Neural cell (in vitro differentiated cells): ENCODE measurements around the gene UNC5C. TPM values are rescaled to one million over a fixed set of nuclear protein-coding genes. Genes with fewer than 3 reads are reported as not detected.

ENCODE experiments used
- H2AFZ ChIP-seq: fragments of 200-600, 300-800 bp; sonication (generic), shearing (Covaris generic); 2 replicates; pipeline ENCODE4 v1.6.0; 2014; ENCODE audit warnings: low read depth, mild to moderate bottlenecking, antibody characterized with exemption, low read length, moderate library complexity
- H3F3A ChIP-seq: fragments of 200-600 bp; shearing (Covaris generic); 2 replicates; pipeline ENCODE4 v1.6.1; 2016; ENCODE audit warnings: mild to moderate bottlenecking, moderate library complexity, mixed read lengths, antibody characterized with exemption, low read length; ENCODE audit not compliant: insufficient read depth, poor library complexity, severe bottlenecking
- H3K27ac ChIP-seq: fragments of 200-600, 300-800 bp; sonication (generic), shearing (Covaris generic); 2 replicates; pipeline ENCODE4 v1.5.1; 2014; ENCODE audit warnings: mild to moderate bottlenecking, low read length, moderate library complexity
- H3K27me3 ChIP-seq: fragments of 300-800, 200-600 bp; sonication (generic), shearing (Covaris generic); 2 replicates; pipeline ENCODE4 v1.6.0; 2014; ENCODE audit warnings: mild to moderate bottlenecking, low read depth, low read length, moderate library complexity; ENCODE audit not compliant: insufficient read depth
- H3K36me3 ChIP-seq: fragments of 300-800, 200-600 bp; sonication (generic), shearing (Covaris generic); 2 replicates; pipeline ENCODE4 v1.5.1; 2014; ENCODE audit warnings: mild to moderate bottlenecking, antibody characterized with exemption, low read length, moderate library complexity; ENCODE audit not compliant: insufficient read depth
- H3K4me2 ChIP-seq: fragments of 300-800, 200-600 bp; sonication (generic), shearing (Covaris generic); 2 replicates; pipeline ENCODE4 v1.6.0; 2014; ENCODE audit warnings: mild to moderate bottlenecking, low read length
- H3K4me3 ChIP-seq: fragments of 300-800, 200-600 bp; sonication (generic), shearing (Covaris generic); 2 replicates; pipeline ENCODE4 v1.5.1; 2014; ENCODE audit warnings: mild to moderate bottlenecking, low read length, moderate library complexity
- H3K79me2 ChIP-seq: fragments of 200-600 bp; shearing (Covaris generic); replicated peaks from 2 replicates; pipeline ENCODE4 v1.6.0; 2014; ENCODE audit warnings: mild to moderate bottlenecking, low read length, moderate library complexity; ENCODE audit not compliant: insufficient read depth
- H3K9ac ChIP-seq: fragments of 300-800, 200-600 bp; sonication (generic), shearing (Covaris generic); 2 replicates; pipeline ENCODE4 v1.6.1; 2016; ENCODE audit warnings: mild to moderate bottlenecking, low read length, mixed read lengths
- H3K9me2 ChIP-seq: fragments of 200-600 bp; shearing (Covaris generic); 2 replicates; pipeline ENCODE4 v1.6.1; 2016; ENCODE audit warnings: mild to moderate bottlenecking, low read length, mixed read lengths; ENCODE audit not compliant: insufficient read depth
- H3K9me3 ChIP-seq: fragments of 200-600, 300-800 bp; sonication (generic), shearing (Covaris generic); 2 replicates; pipeline ENCODE4 v1.6.1; 2016; ENCODE audit warnings: mild to moderate bottlenecking, mixed run types, low read length, moderate library complexity, mixed read lengths
- H4K20me1 ChIP-seq: fragments of 200-600 bp; shearing (Covaris generic); 2 replicates; pipeline ENCODE4 v1.6.1; 2016; ENCODE audit warnings: mild to moderate bottlenecking, mixed run types; ENCODE audit not compliant: insufficient read depth
- EP300 ChIP-seq: fragments of 450-650 bp; conservative IDR thresholded peaks from 2 replicates; pipeline ENCODE4 v1.6.1; 2014; ENCODE audit warnings: antibody characterized with exemption, mild to moderate bottlenecking, moderate library complexity; ENCODE audit not compliant: poor library complexity, severe bottlenecking
- EZH2 ChIP-seq: fragments of 200-600, 300-800 bp; shearing (Covaris generic), sonication (generic); IDR thresholded peaks from 2 replicates; pipeline ENCODE4 v1.6.1; 2014; ENCODE audit warnings: antibody characterized with exemption, low read length, borderline replicate concordance, mild to moderate bottlenecking; ENCODE audit not compliant: insufficient read depth, poor library complexity, severe bottlenecking
- MXI1 ChIP-seq: fragments of 450-650 bp; conservative IDR thresholded peaks from 2 replicates; pipeline ENCODE4 v1.6.1; 2014; ENCODE audit warnings: antibody characterized with exemption, mild to moderate bottlenecking; ENCODE audit not compliant: poor library complexity, severe bottlenecking
- POLR2AphosphoS5 ChIP-seq: IDR thresholded peaks from 2 replicates; pipeline ENCODE4 v1.6.1; 2012
- RAD21 ChIP-seq: fragments of 450-650 bp; conservative IDR thresholded peaks from 2 replicates; pipeline ENCODE4 v1.6.1; 2014; ENCODE audit warnings: antibody characterized with exemption, mild to moderate bottlenecking, moderate library complexity
- SMC3 ChIP-seq: fragments of 450-650 bp; conservative IDR thresholded peaks from 2 replicates; pipeline ENCODE4 v1.6.1; 2014; ENCODE audit warnings: antibody characterized with exemption, mild to moderate bottlenecking, moderate library complexity; ENCODE audit not compliant: poor library complexity
- TAF1 ChIP-seq: IDR thresholded peaks from 2 replicates; pipeline ENCODE4 v1.6.1; 2012; ENCODE audit warnings: low read depth
- polyA plus RNA-seq: library from polyadenylated mRNA; depleted of rRNA; stranded (reverse); fragments of >200 nt; gene quantifications from 2 replicates; pipeline ENCODE4 v1.2.3, GENCODE V29; 2014
- TF ChIP-seq, protein P1 (sequence below): IDR thresholded peaks from 2 replicates; pipeline ENCODE4 v1.6.1; 2012; ENCODE audit warnings: borderline replicate concordance
- TF ChIP-seq, protein P2 (sequence below): fragments of 450-650 bp; IDR thresholded peaks from 2 replicates; pipeline ENCODE4 v1.5.1; 2014; ENCODE audit warnings: antibody characterized with exemption, mild to moderate bottlenecking, moderate library complexity; ENCODE audit not compliant: poor library complexity, severe bottlenecking

The UNC5C gene
- polyA plus RNA-seq, 1 donor from 2014 or later = 0.56 TPM

DNA sequence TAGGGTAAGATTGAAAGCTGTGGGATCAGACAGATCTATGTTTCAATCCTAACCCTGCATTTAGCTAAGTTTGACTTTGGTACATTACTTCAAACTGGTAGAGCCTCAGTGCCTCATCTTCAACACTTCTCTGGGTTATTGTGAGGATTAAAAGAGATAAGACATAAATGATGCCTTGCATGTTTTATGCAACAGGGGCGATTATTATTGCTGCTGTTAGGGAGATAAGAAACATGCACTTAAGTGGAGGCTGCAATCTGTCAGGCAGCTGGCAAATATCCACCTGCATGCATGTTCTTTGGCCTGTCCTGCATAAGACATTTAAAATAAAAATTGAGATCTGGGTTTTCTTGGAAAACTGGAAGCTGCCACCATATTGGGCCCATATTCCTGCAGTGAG is 24.6 kb downstream of the UNC5C start:
- Histone ChIP-seq H3K9me2 (no peaks in the 10 kb centered on the region), H2AFZ (no peak overlapping the region), H3K9ac (no peak overlapping the region), H3K9me3 (no peaks in the 10 kb centered on the region), H3K27me3 (peaks cover 10% of the 10 kb centered on the region), H4K20me1 (no peaks in the 10 kb centered on the region), H3K4me3 (no peak overlapping the region), H3K79me2 (no peaks in the 10 kb centered on the region), H3K27ac (no peak overlapping the region), H3K36me3 (no peaks in the 10 kb centered on the region), H3K4me2 (no peak overlapping the region), H3F3A (no peaks in the 10 kb centered on the region)
- TF ChIP-seq, protein P1, sequence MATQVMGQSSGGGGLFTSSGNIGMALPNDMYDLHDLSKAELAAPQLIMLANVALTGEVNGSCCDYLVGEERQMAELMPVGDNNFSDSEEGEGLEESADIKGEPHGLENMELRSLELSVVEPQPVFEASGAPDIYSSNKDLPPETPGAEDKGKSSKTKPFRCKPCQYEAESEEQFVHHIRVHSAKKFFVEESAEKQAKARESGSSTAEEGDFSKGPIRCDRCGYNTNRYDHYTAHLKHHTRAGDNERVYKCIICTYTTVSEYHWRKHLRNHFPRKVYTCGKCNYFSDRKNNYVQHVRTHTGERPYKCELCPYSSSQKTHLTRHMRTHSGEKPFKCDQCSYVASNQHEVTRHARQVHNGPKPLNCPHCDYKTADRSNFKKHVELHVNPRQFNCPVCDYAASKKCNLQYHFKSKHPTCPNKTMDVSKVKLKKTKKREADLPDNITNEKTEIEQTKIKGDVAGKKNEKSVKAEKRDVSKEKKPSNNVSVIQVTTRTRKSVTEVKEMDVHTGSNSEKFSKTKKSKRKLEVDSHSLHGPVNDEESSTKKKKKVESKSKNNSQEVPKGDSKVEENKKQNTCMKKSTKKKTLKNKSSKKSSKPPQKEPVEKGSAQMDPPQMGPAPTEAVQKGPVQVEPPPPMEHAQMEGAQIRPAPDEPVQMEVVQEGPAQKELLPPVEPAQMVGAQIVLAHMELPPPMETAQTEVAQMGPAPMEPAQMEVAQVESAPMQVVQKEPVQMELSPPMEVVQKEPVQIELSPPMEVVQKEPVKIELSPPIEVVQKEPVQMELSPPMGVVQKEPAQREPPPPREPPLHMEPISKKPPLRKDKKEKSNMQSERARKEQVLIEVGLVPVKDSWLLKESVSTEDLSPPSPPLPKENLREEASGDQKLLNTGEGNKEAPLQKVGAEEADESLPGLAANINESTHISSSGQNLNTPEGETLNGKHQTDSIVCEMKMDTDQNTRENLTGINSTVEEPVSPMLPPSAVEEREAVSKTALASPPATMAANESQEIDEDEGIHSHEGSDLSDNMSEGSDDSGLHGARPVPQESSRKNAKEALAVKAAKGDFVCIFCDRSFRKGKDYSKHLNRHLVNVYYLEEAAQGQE = no peak
- TF ChIP-seq RAD21 = no peak
- no peak for TF ChIP-seq POLR2AphosphoS5
- no peak for TF ChIP-seq EP300
- no peak for TF ChIP-seq SMC3
- TF ChIP-seq EZH2 = no peak
- no peak for TF ChIP-seq MXI1

DNA sequence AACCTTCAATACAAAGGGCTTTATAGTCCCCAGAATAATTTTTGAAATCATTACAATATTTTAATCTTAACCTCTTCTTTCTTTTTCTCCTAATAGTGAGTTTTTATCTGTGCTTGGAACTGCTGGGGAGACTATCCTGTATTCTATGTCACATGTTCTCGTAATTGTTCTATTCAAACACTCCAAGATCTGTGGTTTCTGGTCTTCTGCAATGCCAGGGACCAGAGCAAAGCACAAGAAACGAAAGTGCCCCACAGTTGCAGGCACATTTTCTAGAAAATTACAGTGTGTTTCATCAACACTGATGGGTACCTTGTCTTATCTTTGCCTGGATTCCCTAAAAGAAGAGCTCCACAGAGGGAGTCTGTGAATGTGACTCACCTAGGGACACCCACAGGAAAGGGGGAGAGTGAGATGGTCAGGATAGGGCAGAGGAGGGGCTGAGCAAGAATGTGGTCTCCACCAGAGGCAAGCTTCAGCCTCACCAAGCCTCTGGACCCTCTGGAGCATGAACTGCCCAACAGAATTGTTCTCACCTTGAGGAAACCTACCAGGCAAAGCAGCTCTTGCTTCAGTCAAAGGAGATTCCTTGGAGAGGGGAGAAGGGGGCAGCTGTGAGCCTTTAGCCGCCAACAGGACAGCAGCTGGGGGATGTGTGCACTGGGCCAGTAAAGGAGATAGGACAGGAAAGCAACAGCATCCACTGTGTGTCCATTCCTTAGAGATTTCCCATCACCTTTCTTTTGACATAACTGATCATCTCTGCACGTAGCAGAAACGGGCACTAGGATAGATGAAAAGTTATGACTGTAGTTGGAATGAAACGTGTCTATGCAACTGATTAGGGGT is 25.9 kb downstream of the UNC5C start:
- no peak overlapping the region for H3K4me3 ChIP-seq
- H3K27me3 ChIP-seq = peaks cover 5% of the 10 kb centered on the region

More for the DNA sequence above, 25.9 kb downstream of the UNC5C start:
- Histone ChIP-seq H3K9ac (no peak overlapping the region), H3K4me2 (no peak overlapping the region), H3K79me2 (no peaks in the 10 kb centered on the region), H4K20me1 (no peaks in the 10 kb centered on the region), H3K9me2 (no peaks in the 10 kb centered on the region), H3F3A (no peaks in the 10 kb centered on the region), H3K27ac (no peak overlapping the region), H3K9me3 (no peaks in the 10 kb centered on the region), H2AFZ (no peak overlapping the region), H3K36me3 (no peaks in the 10 kb centered on the region)
- TF ChIP-seq EZH2 (no peak), TAF1 (no peak), RAD21 (no peak), MXI1 (no peak), EP300 (no peak), POLR2AphosphoS5 (no peak), SMC3 (no peak)
- TF ChIP-seq, protein P2, sequence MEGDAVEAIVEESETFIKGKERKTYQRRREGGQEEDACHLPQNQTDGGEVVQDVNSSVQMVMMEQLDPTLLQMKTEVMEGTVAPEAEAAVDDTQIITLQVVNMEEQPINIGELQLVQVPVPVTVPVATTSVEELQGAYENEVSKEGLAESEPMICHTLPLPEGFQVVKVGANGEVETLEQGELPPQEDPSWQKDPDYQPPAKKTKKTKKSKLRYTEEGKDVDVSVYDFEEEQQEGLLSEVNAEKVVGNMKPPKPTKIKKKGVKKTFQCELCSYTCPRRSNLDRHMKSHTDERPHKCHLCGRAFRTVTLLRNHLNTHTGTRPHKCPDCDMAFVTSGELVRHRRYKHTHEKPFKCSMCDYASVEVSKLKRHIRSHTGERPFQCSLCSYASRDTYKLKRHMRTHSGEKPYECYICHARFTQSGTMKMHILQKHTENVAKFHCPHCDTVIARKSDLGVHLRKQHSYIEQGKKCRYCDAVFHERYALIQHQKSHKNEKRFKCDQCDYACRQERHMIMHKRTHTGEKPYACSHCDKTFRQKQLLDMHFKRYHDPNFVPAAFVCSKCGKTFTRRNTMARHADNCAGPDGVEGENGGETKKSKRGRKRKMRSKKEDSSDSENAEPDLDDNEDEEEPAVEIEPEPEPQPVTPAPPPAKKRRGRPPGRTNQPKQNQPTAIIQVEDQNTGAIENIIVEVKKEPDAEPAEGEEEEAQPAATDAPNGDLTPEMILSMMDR = no peak
- TF ChIP-seq, protein P1 = no peak
